ENCODE results near the gene LINC00237.

LINC00237 gene

DNA sequence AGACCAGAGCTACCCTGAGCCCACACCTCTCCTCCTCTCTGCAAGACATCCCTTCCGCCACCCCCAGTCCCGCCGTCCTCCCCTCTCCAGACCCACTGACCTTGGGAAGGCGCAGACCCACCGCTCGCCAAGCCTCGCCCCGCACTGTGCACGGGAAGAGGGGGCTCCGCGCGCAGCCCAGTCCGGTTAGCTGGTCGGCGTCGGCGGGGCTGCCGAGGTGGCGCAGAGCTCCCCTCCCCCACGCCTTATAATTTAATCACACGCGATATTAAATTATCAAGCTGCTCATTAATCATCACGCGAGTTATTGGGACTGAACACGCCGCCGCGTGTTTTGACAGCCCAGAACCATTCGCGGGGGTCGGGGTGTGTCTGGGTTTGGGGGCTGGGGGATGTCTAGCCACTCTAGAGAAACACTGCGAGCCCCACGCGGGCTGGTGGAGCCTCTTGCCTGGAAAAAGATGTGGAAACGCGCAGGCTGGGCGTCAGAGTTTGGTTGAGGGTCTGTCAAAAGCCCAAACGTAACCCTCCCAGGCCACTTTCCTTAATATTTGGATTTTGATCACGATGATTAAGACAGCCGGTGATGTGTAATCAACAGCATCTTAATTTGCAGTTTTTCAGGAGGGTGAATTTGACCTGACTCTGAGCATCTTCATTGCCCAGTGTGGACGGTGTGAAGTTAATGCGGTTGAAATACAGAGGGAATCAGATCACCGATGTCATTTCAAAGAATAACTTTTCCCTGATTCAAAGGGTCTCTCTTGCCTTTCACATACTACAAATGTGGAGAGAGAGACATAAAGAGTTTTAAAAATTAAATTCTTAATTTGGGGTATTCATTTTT lies at the start of gene LINC00237:
Gene LINC00237 (minus strand): TSS at position 188 of the 847 bp plus-strand sequence.
- no peak for FAIRE-seq

DNA sequence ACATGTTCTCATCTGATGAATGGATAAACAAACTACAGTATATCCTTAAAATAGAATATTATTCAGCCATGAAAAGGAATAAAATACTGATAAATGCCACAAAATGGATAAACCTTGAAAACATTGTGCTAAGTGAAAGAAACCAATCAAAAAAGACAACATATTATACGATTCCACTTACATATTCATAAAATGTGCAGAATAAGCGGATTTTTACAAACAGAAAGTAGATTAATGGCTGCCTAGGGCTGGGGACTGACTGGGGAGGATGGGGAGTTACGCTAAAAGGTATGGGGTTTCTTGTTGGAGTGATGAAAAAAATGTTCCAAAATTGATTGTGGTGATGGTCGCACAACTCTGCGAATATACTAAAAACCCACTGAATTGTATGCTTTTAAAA lies 49.1 kb upstream of the LINC00237 start:
- no peak for FAIRE-seq

DNA sequence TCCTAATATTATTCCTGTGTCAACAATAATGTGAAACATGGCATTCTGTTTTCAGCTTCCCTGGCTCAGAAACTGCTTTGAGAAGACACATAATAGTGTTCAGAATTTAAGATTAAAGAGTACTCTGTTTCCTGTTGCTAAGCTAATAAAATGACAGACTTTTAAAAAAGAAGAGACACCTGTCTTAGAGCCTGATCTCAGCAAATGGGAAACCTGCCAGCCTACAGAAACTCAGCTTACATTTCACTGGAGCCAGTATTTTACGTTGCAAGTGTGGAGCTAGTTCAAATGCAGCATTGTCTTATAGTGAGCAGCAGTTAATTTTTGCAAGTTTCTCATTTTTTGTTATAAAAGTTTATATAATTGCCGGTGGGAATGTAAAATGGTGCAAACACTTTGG lies 48.5 kb upstream of the LINC00237 start:
- no peak for FAIRE-seq

DNA sequence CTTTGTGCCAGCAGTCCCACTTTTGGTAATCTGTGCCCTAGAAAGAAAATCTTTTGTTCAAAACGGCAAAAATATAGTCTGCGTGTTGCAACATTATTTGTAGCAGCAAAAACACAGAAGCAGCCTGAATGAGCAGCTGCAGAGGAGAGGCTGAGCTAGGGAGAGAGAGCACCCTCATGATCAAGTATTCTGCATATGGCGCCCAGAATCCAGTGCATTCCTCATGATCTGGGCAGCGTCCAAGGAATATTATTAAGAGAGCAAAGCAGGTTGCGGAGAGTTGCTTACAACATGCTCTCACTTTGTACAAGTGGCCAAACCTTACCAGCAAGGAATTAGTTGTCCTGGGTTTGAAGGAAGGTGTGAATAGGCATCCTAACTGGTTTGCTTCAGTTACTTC lies 45.6 kb upstream of the LINC00237 start:
- FAIRE-seq: no peak

DNA sequence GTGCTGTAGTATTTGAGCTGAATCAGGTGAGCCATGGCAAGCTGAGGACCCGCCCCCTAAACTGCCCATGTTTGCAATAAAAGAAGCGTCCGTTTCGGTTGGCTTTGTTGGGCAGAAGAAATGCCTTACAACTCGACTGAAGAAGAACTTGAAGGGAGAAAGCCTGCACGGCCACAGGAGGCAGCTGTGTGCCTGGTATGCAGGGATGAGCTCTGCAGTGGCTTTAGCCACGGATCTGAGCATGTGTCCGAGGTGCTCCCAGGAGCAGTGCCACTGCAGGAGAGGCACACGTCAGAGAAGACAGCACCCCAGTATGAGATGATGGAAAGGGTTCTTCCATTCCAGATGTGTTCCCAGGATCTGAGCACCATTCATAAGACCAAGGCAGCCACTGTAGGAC lies 43.2 kb upstream of the LINC00237 start:
- FAIRE-seq: no peak

DNA sequence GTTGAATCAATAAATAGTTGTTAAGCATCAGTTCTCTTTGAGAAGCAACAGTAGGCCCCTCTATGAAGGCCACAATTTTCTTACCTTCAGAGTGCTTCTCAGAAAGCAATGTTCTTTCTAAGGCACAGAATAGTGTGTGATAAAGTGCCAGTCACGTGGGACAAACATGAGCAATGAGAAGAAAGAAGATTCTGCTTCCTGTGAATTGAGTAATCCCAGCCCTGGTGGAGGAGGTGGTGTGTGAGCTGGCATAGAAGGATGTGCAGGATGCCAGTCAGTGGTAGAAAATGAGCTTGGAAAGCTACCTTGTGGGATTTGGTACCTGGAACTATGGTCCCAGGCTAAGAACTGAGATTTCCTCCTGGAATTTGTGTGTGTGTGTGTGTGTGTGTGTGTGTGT lies 41.4 kb upstream of the LINC00237 start:
- FAIRE-seq: no peak

DNA sequence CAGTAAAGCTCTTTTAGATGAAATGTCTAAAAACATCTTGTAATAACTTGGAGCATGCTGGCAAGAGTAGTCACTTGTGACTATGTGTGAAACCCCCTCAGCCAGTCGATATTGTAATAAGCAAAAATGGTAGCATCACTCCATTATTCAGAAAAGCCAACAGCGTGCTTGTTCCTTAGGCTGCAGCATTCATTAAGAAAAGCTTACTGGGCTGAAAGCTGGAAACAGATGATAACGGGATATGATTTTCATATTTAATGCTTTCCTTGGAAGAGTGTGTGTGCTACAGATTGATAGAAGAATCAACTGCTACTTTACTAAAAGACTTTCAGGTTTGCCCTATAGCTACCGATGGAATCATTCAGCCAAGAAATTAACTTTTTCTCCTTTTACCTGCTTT lies 40.1 kb upstream of the LINC00237 start:
- no peak for FAIRE-seq

DNA sequence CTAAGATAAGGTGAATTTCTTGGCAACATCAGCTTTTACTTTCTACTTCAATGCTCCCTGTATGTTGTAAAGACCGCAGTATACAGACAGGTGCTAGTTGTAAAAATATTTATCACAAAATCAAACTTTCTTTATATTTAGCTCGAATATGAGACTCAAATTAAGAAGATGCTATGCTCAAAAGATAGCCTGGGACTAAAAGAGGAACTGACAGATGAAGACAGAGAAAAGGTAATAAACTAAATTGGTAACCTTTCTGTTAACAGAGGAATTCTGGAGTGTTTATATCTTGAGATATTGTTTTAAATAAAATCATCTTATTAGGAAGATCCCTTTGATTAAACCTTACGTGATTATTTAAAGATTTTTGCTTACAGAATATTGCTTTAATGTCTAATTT lies 39.3 kb upstream of the LINC00237 start:
- no peak for FAIRE-seq

DNA sequence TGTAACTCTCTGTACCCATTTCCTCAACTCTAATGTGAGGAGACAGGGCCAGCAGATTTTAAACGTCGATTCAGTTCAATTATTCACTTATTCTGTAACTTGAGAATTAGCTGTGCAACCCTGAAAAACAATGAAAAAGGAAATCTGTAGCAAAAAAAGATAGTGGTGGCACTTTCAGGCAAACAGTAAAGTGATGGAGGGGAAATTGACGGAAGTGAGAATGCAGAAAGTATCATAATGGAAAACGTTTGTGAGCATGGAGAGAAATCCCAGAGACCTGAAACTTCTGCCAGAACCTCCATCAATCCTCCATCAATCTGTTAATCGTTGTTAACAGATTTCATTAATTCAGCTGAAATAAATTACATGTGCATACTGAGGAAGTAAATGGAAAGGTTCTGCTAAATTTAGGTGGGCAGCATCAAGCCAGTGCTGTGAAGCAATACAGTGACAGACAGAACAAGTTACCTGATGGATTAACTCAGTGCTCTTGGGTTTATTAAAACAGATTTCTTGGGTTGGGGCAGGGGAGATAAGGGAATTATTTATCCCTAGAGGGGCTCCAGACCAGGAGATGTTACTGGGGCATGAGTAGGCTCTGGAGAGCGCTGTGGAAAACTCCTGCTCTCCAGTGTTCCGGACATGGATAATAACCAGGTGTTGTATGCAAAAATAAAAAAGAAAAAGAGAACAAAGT lies 37.2 kb upstream of the LINC00237 start:
- no peak for FAIRE-seq

DNA sequence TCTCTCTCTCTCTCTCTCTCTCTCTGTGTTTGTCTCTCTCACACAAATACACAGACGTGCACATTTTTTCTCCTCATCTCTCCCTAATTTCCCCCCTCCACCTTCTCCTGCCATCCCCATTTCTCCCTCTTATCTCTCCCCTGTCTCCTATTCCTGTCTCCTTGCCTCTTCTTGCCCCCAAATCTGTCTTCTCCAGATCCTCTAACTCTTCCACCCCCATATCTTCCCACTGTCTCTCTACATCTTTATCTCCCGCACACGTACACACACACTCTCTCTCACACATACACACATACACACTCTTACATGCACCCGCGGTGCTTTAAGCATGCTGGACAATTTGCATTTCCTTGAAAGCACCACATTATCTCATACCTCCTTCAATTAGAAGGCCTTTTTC lies 35.7 kb upstream of the LINC00237 start:
- no peak for FAIRE-seq

DNA sequence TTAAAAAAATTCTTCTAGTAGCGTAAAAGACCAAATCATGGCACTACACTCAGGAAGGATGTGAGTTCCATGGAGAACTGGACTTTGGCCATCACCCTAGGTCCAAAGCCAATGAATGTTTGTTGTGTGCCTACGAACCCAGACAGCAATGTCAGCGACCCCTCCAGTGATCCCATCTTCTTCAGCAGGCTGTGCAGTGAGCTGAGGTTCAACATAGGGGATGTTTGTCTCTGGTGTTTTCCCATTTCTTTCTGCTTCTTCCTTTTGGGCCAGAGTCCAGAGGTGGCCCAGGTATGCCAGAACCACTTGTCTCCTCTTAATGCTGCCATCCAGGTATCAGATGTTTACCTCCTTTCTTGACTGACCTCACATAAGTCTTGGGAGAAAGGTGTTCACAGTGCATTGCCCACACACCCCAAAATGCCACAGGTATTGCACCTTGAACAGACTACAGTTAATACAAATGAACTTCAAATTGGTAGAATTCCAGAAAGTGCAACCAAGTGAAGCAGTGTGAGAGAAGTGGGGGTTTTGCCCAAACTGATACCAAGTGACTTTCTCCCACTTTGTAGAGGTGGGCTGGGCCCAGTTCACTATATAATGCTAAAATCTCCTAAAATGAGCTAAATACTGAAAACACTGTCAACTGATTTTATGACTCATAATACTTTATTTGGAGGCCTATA lies 33.9 kb upstream of the LINC00237 start:
- no peak for FAIRE-seq

DNA sequence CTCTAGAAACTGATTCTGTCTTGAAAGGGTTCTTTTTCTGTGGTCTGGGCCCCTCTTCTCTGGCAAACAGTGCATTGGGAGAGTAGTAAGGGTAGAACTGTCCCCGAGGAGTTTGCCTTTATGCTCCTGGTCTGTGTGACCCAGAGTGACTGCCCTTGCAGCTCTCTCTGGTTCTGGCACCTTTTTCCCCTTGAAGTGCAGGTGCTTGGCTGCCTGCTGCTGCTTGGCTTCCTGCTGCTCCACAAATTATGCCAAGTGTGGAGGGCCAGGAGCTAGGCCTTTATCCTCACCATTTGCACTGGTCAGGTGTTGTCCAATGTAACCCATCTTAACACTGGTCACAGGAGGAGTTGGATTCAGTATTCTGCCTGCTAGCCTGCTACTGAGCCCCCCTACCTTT lies 30.9 kb upstream of the LINC00237 start:
- FAIRE-seq: no peak

DNA sequence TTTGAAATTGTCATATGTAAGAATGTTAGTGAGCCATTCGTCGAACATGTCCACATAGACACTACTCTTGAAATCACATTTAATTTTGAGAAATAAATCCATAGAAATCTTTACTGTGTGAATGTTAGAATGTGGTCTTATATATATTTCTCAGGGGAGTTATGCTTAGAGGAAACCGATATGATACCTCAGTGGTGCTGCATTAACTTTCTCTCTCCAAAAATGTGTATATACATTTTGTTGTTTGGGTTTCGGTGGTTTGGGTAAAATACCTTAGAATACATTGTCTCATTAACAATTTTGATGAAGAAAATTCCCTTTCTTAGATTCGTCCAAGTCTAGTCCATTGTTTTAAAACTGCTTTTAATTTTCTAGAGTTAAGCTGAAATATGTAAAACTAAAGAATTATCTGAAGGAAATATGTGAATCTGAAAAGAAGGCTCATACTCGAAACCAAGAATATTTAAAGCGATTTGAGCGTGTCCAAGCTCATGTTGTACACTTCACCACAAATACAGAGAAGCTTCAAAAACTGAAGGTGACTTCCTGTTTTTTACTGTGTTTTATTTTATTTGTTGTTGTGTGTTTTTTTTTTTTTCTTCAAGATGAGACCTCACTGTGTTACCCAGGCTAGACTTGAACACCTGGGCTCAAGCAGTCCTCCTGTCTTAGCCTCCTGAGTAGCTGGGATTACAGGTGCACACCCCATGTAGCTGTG lies 30.0 kb upstream of the LINC00237 start:
- FAIRE-seq: no peak

DNA sequence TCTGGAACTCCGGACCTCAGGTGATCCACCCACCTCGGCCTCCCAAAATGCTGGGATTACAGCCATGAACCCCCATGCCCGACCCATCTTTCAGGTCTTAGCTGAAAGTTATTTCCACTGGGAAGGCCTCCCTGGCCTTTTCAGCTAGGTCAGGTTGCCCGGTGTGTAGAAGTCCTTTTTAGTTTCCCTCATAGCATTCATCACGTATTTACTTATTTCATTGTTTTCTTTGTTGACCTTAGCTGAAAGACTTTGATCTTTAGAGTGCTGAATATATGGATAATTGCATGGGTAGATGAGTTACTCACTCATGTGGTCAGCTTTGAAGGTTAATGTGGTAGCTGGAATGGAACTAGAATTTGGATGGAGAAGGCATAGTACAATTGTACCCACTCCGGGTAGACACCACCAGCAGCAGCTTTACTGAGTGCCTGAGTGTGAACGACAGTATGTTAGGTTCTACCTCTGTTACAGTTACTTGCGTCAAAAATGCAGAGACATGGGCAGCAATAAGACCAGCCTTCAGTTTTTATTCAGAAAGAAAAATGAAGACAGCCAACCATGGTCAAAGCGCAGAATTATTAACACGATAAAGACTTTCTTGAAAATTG lies 28.8 kb upstream of the LINC00237 start:
- FAIRE-seq: no peak

DNA sequence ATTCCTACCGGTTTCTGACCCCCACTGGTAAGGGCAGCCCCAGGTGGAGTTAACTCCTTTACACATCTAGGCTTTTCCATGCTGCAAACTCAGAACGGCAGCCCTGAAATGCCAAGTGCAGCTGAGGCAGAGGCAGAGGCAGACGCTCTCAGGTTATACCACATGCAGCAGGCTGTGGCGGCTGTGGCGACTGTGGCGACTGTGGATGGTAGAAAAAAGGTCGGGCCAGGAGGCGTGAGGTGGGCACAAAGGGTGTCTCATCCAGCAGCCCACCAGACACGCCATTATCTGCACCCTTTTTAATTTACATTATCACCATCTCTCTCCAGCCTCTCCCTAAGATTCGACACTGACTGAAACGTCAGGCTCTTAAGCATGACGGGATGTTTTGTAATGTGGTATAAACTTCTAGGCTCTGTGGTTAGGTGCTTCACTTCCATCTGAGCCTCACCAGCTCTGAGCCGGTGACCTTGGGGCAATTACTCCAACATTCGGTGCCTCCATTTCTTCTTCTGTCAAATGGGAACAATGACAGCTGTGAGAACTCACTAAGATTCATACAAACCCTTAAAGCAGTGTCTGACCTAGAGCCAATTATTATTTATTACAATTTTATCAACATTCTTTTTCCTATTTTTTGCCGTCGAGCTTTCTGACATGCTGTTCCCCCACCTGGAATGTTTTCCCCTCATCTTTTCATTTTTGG lies 27.9 kb upstream of the LINC00237 start:
- no peak for FAIRE-seq

DNA sequence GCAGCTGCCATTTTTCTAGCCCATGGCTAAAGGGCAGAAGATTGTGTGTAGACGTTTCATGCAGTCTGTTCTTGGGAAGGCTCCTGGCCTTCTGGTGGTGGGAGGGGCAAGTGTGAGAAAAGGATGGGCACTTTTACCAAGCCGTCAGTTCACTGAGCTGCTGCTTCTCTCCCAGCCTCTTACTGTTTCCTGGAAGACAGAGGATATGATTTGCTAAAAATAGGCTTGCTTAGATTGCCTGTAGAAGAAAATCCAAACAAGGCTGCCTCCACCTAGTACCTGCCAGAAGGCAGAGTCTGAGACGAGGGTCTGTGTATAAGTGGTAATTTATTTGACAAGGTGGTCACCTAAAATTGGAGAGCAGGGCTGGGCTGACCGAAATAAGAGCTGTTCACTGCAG lies 27.2 kb upstream of the LINC00237 start:
- FAIRE-seq: no peak

DNA sequence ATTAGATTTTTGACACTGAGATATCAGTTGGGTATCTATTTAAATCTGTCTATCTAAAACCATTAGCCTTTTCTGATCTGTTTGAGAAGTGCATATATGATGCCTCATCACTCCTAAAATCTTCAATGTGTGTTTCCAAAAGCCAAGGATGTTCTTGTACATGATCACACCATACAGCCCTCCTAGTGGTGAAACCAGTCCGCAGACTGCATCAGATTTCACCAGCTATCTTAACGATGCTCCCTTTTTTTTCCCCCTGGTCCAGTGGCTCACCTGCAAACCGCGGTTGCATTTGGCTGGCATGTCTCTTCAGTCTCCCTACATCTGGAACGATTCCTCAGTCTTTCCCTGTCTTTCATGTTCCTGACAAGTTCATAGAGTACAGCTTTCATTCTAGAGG lies 23.7 kb upstream of the LINC00237 start:
- no peak for FAIRE-seq

DNA sequence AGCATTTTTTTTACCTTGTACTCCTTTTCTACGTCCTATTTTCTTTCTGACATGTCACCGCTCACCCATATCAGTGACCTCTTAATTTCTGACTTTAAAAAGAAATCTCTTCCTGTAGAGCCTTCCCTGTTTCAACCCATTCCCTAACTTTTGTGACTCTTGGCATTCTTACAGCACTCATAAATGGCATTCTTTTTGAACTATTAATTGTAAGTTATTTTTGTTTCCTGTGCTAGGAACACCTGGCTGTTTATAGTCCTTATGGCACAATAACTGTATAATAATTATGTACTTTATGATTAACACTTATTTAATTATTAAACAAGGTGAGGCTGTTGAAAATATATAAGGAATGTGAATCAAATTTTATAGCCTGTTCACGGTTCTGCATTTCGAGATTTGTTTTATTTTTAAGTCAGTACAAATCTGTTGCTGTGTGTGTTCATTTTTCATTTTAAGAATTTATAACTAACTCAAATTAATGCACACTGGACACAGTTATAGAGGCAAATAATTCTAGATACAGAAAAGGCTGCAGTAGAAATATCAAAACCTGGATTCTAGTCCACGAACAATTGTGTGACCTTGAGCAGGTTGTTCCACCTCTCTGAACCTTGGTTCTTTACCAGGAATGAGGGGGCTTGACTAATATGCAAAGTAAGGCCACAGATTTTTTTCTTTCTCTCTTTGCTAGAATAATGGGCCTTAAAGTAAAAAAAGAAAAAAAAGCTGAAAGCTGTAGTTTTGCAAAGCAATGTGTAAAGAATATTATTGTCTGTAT lies 21.2 kb upstream of the LINC00237 start:
- FAIRE-seq: no peak

DNA sequence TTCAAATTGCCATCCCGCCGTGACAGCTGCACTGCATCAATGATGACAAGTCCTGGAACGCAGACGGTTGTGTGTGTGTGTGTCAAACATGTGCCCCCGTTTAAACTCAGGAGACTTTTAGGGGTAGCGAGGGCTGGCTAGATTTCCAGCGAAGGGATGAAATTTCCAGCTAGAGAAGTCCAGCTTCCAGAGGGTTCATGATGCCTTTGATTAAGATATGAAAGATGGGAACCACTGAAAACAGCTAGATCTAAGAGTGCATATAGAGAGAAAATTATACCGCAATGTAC lies 20.4 kb upstream of the LINC00237 start:
- FAIRE-seq: no peak

DNA sequence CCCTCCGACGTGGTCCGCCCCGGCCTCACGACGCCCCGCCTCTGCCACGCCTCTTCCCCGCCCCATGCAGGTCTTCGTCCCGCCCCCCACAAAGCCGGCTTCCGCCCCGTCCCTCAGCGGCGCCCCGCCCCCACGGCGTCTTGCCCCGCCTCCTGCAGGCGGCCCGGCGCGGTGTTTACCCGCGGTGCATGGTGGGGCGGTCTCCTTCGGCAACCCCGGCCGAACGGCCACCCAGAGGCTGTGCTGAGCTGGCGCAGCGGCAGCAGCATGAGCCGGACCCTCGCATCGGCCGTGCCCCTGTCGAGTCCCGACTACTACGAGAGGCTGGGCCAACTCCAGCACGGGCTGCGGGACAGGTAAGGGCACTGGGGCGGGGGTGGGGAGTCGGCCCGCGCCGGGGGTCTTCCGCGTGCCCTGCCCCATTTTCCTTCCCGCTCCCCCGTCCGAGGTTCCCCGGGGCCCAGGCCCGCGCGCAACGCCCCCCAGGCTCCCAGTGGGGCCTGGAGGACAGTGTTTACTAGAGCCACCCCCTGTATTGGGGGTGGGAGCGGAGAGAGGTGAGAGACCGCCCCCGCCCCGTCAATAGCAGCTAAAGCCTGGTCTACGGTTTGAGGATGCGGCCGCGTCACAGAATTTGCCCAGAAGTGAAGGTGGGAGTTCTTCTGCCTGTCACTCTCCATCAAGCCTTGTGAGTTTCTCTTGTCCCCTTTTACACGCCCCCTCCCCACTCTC lies 19.9 kb upstream of the LINC00237 start, which contains the start of gene KIZ:
Gene KIZ (plus strand): TSS at position 234 of the 732 bp plus-strand sequence. CDS start 34 bp downstream, at position 268.
- no peak for FAIRE-seq
